ENCODE results near the gene MBOAT2.
A peak's percentile ranks its signal among the peaks of the same experiment; 100 is the strongest.
"Not testable (repeated sequence)": the region's sequence is repeated elsewhere in the genome, so short reads cannot be mapped to it uniquely, and the experiment has no call there.

The MBOAT2 gene, protein sequence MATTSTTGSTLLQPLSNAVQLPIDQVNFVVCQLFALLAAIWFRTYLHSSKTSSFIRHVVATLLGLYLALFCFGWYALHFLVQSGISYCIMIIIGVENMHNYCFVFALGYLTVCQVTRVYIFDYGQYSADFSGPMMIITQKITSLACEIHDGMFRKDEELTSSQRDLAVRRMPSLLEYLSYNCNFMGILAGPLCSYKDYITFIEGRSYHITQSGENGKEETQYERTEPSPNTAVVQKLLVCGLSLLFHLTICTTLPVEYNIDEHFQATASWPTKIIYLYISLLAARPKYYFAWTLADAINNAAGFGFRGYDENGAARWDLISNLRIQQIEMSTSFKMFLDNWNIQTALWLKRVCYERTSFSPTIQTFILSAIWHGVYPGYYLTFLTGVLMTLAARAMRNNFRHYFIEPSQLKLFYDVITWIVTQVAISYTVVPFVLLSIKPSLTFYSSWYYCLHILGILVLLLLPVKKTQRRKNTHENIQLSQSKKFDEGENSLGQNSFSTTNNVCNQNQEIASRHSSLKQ

GRCh38 chr2:9003616-9004337, at the start of gene MBOAT2:
MBOAT2 (minus strand) TSS chr2:9003684; CDS start chr2:9003614, 70 bp downstream.
- DNase-seq = peak; percentile 72

GRCh38 chr2:9052821-9053533, 49.5 kb upstream of the MBOAT2 start:
- no peak for DNase-seq

DNA sequence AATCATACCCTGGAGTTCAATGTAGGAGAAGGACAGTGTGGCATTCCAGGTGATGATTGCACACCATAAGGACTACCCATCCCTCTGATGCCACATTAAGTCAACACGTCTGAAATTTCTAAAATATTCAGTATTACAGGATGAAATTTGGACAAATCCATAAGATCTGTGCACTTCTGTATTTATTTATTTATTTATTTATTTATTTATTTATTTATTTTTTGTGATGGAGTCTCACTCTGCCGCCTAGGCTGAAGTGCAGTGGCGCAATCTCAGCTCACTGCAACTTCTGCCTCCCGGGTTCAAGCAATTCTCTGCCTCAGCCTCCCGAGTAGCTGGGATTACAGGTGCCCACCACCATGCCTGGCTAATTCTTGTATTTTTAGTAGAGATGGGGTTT, 48.0 kb upstream of the MBOAT2 start:
- not testable (repeated sequence) for DNase-seq

GRCh38 chr2:9050122-9050809, 46.8 kb upstream of the MBOAT2 start:
- no peak for DNase-seq

GRCh38 chr2:9045595-9045994, 42.1 kb upstream of the MBOAT2 start:
- no peak for DNase-seq

GRCh38 chr2:9043491-9043890, 40.0 kb upstream of the MBOAT2 start:
- not testable (repeated sequence) for DNase-seq

DNA sequence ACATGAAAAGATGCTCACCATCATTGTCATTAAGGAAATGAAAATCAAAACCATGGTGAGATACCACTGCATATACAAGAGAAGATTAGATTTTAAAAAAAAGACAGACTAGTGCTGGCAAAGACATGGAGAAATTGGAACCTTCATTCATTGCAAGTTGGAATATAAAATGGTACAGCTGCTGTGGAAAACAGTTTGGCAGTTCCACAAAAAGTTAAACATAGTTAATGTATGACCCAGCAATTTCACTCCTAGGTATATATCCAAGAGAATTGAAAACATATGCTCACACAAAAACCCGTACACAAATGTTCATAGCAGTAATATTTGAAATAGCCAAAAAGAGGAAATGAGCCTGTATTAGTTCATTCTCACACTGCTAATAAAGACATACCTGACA, 33.7 kb upstream of the MBOAT2 start:
- DNase-seq = no peak

DNA sequence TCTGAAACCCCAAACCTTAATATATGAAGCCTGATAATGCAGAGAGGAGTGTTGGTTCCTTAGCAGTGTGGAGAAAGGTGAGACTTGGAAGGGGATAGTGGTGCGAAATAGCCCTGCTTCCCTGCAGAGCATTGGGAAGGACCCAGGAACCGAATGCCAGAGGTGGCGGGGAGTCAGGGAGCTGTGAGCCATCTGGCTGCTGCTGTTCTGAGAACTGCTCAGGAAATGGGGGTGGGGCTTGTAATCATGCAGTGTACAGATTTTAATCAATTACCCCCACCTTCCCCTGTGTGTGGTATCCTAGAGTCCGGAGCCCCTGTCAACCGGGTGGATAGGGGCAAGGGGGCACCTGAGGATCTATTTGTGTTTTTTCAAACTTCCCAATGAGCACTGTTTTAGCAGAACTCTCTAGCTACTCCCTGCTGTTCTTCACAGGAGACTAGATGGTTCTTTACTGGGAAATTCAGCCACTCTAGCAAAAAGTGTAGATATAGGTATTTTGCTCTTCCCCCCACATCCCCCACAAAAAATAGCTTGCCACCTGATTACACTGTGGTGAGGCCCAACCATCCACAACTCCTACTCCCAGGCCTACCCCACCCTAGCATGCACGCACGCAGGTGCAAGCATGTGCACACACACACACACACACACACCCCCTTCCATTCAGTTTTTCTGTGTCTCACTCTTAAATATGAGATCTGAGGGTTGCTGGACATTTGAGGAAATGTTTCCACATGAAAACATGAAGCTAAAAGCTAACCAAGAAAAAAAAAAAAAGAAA, 30.1 kb upstream of the MBOAT2 start:
- no peak for DNase-seq

DNA sequence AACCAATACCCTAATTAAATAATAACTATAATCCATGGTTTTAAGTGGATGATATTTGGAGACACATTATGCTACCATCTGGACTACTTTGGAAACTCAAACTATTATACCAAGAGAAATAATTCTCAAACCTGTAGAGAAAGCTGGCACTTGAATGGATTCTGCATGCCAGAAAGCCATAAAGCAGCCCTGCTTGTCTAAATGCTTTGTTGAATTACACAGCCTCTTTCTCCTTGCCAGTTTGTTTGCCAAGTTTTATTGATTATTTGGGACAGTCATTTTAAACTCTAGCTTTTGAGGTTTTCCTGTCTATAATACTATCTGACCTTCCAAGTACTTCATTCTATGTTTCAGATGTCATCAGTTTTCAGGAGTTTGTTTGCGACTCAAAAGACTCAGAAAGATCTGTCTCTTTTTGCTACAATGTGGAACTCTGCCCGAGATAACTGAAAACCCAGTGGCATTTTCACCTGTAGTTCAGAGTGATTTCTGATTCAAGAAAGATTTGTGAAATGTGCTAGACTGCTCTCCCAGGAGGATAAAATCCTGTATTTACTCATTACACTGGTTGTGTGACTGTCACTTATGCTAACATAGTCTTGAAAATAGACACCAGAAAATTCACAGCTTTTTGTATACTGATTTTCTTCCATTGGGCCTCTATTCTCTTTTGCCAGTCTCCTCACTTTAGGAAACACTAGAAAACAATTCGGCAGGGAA, 29.2 kb upstream of the MBOAT2 start:
- DNase-seq = no peak

- no peak for DNase-seq
Observed at GRCh38 chr2:9032121-9032520, 28.6 kb upstream of the MBOAT2 start.

- no peak for DNase-seq
Observed at GRCh38 chr2:9031246-9031645, 27.8 kb upstream of the MBOAT2 start.

DNA sequence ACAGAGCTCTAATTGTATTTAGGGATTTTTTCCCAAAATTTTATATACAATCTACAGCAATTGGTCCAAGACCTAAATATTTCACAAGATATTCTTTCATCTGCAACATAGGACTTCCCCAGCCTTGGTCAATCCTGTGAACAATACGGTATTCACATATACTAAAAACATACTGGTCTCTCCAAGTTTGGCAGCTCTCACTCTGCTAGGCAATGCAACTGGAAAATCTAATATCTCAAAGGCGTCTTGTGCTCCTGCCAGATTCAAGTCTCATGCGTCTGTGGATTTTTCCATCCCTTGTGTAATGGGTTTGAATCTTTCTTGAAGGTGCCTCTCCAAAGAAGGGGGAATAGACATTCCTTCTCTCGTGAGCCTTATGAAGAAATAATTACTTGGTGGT, 27.4 kb upstream of the MBOAT2 start:
- DNase-seq = no peak

GRCh38 chr2:9030190-9030589, 26.7 kb upstream of the MBOAT2 start:
- DNase-seq = no peak

DNA sequence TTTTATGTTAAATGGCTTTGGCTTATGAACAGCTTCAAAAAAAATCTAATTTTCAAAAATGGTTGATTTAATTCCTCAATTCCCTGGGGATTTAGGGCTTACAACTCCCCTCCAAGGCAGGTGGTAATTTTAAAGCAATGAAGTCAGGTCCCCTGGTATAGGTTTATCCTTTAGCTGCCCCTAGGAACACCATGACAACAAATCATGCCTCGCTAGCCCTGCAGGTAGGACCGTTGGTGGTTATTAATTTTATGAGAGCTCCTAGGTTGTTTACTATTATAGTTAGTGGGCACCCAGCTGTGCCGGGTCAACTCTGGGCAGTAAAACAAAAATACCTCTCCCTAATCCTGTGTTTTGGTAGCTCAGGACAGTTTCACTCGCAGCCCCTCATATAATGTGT, 26.2 kb upstream of the MBOAT2 start:
- DNase-seq = no peak

DNA sequence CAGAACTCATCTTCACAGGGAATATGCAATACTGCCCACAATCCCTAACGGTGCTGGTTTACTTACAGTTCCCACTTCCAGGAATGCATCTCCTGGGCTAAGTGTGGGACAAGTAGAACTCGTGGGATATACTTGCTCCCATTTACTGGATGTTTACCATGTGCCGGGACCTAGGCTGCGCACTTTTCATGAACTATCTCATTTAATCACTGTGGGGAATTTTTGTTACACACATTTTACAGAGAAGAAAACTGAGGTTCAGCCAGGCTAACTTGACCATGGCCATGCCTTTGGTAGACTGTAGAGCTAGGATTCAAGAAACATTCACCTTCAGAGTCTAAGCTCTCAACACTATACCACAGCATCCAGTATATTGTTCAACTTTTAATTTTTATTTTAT, 24.4 kb upstream of the MBOAT2 start:
- DNase-seq = no peak

DNA sequence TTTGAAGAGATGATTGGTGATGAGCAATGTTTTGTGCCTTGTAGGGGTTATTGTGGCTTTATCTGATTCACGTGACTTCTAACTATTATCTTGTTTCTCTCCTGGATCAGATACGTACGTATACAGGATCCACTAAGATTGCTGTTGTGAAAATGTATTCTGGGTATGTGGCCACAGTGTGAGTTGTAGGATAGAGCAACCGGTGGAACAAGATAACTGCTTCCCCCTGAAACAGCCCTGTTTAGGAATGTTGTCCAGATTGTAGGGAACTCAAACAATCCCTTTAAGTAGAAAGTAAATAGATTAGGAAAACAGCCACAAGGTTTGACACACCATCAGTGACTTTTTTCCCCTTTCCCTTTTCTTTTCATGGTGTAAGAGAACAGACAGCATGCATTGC, 22.3 kb upstream of the MBOAT2 start:
- DNase-seq = no peak

GRCh38 chr2:9024575-9024974, 21.1 kb upstream of the MBOAT2 start:
- no peak for DNase-seq

DNA sequence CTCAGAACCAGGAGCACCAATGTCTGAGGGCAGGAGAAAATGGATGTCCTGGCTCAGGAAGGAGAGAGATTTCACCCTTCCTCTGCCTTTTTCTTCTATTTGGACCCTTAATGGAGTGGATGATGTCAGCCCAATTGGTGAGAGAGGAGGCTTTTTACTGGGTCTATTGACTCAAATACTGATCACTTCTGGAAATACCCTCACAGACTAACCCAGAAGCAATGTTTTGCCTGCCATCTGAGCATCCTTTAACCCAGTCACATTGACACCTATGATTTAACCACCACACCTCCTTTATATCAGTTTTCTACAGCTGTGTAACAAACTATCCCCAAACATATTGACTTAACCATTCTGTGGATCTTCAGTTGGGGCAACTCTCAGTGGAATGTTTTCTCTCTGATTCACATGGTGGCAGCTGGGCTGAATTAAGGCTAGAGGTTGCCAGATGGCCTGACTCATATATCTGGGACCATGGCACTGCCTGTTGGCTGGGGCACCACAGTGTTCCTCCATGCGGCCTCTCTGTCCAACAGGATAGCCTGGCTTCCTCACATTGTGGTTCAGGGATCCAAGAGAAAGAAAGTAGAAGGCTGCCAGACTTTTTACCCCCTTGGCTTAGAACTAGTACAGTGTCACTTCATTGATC, 18.2 kb upstream of the MBOAT2 start:
- DNase-seq = no peak

DNA sequence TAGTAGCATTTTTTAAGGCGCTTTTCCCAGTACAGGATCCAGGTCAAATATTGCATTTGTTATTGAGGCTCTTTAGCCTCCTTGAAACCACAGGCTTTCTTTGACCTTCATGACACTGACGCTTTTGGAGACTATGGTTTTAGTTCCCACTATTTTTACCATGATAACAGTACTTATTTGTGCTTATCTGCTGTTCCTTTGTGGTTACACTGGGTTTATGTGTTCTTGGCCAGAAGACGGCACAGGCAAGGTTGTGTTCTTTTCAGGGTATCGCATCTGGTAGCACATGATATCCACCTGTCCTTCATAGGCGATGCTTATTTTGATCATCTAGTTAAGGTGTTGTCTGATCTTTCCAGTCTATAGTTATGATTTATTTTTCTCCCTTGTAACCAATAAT, 16.8 kb upstream of the MBOAT2 start:
- no peak for DNase-seq

GRCh38 chr2:9018534-9018933, 15.1 kb upstream of the MBOAT2 start:
- DNase-seq = no peak

DNA sequence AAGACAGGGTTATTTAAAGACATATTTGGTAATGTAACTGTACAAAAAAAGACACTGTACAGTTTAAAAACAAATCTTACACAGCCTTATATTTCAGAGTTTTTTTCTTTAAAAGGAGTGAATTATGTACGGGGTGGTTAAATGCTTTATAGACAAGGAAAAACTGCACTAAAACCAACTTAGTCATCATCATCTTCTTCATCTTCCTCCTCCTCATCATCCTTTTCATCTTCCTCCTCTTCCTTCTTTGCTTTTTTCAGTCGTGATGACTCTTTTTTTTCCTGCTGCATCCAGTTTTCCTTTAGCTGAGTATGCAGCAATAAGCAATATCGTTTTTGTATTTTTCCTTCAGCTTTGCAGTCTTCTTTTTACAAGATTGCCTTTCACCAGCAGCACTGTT, 14.6 kb upstream of the MBOAT2 start:
- no peak for DNase-seq
